ENCODE data around the gene RBM10. TPM values are rescaled to one million over a fixed set of nuclear protein-coding genes. Genes with fewer than 3 reads are reported as not detected.
A peak's percentile ranks its signal among the peaks of the same experiment; 100 is the strongest.

The RBM10 gene
- total RNA-seq, 1 donor from 2014 or later = 64.6 TPM

GRCh38 chrX:47162927-47163583 lies 18.0 kb downstream of the RBM10 start:
- no peak overlapping the region for H3K4me3 Mint-ChIP-seq
- no peaks in the 10 kb centered on the region for H3K9me3 Mint-ChIP-seq
- H3K27me3 Mint-ChIP-seq = no peaks in the 10 kb centered on the region
- intact Hi-C loops (cut with micrococcal nuclease) = no loop called here
- no peak overlapping the region for H3K27ac Mint-ChIP-seq
- H3K36me3 Mint-ChIP-seq (ENCODE audit: low read depth) = peaks cover 18% of the 10 kb centered on the region
- no peak for DNase-seq
- peaks cover 2% of the 10 kb centered on the region for H3K4me1 Mint-ChIP-seq

GRCh38 chrX:47164420-47164819 lies 19.4 kb downstream of the RBM10 start:
- H3K4me3 Mint-ChIP-seq = no peak overlapping the region
- H3K4me1 Mint-ChIP-seq = peaks cover 2% of the 10 kb centered on the region
- no peaks in the 10 kb centered on the region for H3K9me3 Mint-ChIP-seq
- intact Hi-C loops (cut with micrococcal nuclease) = no loop called here
- no peak for DNase-seq
- H3K27me3 Mint-ChIP-seq = no peaks in the 10 kb centered on the region
- no peak overlapping the region for H3K27ac Mint-ChIP-seq
- peaks cover 23% of the 10 kb centered on the region for H3K36me3 Mint-ChIP-seq (ENCODE audit: low read depth)

DNA sequence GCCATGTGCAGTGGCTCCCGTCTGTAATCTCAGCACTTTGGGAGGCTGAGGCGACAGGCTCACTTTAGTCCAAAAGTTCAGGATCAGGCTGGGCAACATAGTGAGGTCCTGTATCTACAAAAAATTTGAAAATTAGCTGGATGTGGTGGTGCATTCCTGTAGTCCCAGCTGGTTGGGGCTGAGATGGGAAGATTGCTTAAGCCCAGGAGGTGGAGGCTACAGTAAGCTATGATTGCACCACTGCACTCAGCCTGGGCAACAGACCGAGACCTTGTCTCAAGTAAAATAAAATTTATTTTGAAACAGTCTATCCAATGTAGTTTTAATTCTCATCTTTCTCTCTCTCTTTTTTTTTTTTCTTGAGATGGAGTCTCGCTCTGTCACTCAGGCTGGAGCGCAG lies 21.1 kb downstream of the RBM10 start:
- Mint-ChIP-seq H3K27me3 (no peaks in the 10 kb centered on the region), H3K4me3 (no peak overlapping the region), H3K9me3 (no peaks in the 10 kb centered on the region), H3K36me3 (ENCODE audit: low read depth) (peaks cover 23% of the 10 kb centered on the region), H3K27ac (no peak overlapping the region), H3K4me1 (peaks cover 2% of the 10 kb centered on the region)
- intact Hi-C loops (cut with micrococcal nuclease) = no loop called here
- no peak for DNase-seq

GRCh38 chrX:47168495-47169073 lies 23.6 kb downstream of the RBM10 start:
- no peaks in the 10 kb centered on the region for H3K27me3 Mint-ChIP-seq
- H3K36me3 Mint-ChIP-seq (ENCODE audit: low read depth) = peaks cover 25% of the 10 kb centered on the region
- no peaks in the 10 kb centered on the region for H3K9me3 Mint-ChIP-seq
- intact Hi-C loops (cut with micrococcal nuclease) = no loop called here
- DNase-seq = no peak
- H3K4me3 Mint-ChIP-seq = no peak overlapping the region
- no peaks in the 10 kb centered on the region for H3K4me1 Mint-ChIP-seq
- H3K27ac Mint-ChIP-seq = peak overlapping the region; percentile 59

- peaks cover 23% of the 10 kb centered on the region for H3K36me3 Mint-ChIP-seq (ENCODE audit: low read depth)
- no peak overlapping the region for H3K27ac Mint-ChIP-seq
- intact Hi-C loops (cut with micrococcal nuclease) = no loop called here
- no peaks in the 10 kb centered on the region for H3K27me3 Mint-ChIP-seq
- DNase-seq = no peak
- H3K4me3 Mint-ChIP-seq = no peak overlapping the region
- no peaks in the 10 kb centered on the region for H3K4me1 Mint-ChIP-seq
- no peaks in the 10 kb centered on the region for H3K9me3 Mint-ChIP-seq
These were observed 24.3 kb downstream of the RBM10 start for GRCh38 chrX:47169273-47169672.

DNA sequence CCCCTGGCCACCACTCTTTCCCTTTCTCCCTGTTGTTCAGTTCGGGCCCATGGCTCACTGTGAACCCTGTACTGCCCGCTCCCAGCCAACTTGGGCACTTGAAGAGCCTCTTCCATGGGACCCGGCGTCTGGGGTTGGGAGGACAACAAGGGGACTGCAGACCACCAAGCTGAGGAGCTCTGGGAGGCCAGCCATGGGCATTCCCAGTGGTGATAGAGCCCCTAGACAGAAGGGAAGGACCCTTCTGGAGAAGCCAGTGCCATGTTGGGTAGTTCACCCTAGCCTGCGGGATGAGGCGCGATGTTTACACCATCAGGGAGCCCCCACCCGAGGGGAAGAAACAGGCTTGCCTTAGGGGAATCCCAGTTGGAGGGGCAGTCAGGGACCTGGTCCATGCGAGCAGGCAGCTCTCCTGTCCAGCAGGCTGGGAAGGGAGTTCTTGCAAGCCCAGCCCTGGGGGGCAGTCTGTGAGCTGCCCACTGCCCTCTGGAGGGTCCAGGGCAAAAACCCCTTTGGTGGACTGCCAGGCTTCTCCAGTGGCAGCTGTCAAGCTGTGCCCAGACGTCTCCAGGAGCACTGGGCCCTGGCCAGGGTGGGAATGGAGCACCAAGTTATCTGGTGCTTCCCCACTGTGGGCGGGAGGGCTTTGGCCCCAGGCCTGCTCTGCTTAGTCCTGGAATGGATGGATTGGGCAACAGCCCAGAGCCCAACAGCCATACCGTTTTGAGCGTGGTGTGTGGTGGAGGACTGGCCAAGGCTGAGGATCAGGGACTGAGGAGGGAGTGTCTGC lies 24.9 kb downstream of the RBM10 start:
- no peak overlapping the region for H3K27ac Mint-ChIP-seq
- no peaks in the 10 kb centered on the region for H3K4me1 Mint-ChIP-seq
- H3K36me3 Mint-ChIP-seq (ENCODE audit: low read depth) = peaks cover 19% of the 10 kb centered on the region
- no peak overlapping the region for H3K4me3 Mint-ChIP-seq
- intact Hi-C loops (cut with micrococcal nuclease) = no loop called here
- H3K27me3 Mint-ChIP-seq = no peaks in the 10 kb centered on the region
- no peaks in the 10 kb centered on the region for H3K9me3 Mint-ChIP-seq
- no peak for DNase-seq

- no peaks in the 10 kb centered on the region for H3K4me1 Mint-ChIP-seq
- no peak overlapping the region for H3K4me3 Mint-ChIP-seq
- no peaks in the 10 kb centered on the region for H3K9me3 Mint-ChIP-seq
- intact Hi-C loops (cut with micrococcal nuclease) = no loop called here
- DNase-seq = no peak
- H3K27me3 Mint-ChIP-seq = no peaks in the 10 kb centered on the region
- no peak overlapping the region for H3K27ac Mint-ChIP-seq
- peaks cover 21% of the 10 kb centered on the region for H3K36me3 Mint-ChIP-seq (ENCODE audit: low read depth)
These were observed 26.1 kb downstream of the RBM10 start for GRCh38 chrX:47170861-47171692.

DNA sequence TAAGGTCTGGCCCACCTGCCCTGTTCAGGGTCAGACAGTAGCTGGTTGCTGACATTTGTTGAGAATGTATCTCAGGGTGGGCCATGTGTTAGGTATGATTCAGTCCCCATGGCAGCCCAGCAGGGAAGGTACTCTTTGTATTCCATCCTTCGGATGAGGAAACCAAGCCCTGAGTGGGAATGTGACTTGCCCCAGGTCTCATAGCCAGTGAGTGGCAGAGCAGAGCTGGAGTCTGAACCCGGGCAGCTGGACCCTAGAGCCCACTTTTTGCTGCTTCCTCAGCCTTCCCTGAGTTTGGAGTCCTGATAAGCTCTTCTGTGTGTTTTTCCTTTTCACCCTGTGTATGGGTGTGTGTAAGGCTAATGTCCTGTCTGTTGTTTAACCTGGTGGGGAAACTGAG lies 27.0 kb downstream of the RBM10 start:
- H3K4me1 Mint-ChIP-seq = no peaks in the 10 kb centered on the region
- no peak overlapping the region for H3K27ac Mint-ChIP-seq
- no peaks in the 10 kb centered on the region for H3K9me3 Mint-ChIP-seq
- DNase-seq = no peak
- H3K36me3 Mint-ChIP-seq (ENCODE audit: low read depth) = peaks cover 28% of the 10 kb centered on the region
- no peak overlapping the region for H3K4me3 Mint-ChIP-seq
- no peaks in the 10 kb centered on the region for H3K27me3 Mint-ChIP-seq
- intact Hi-C loops (cut with micrococcal nuclease) = no loop called here

- Mint-ChIP-seq H3K4me3 (no peak overlapping the region), H3K36me3 (ENCODE audit: low read depth) (peaks cover 28% of the 10 kb centered on the region)
- intact Hi-C loops (cut with micrococcal nuclease) = no loop called here
These were observed 27.5 kb downstream of the RBM10 start for GRCh38 chrX:47172549-47172948.

GRCh38 chrX:47172971-47173792 lies 28.2 kb downstream of the RBM10 start:
- Mint-ChIP-seq H3K36me3 (ENCODE audit: low read depth) (peaks cover 32% of the 10 kb centered on the region), H3K27ac (no peak overlapping the region), H3K4me1 (no peaks in the 10 kb centered on the region), H3K9me3 (no peaks in the 10 kb centered on the region), H3K27me3 (no peaks in the 10 kb centered on the region), H3K4me3 (no peak overlapping the region)
- DNase-seq = no peak
- intact Hi-C loops (cut with micrococcal nuclease) = no loop called here

More at GRCh38 chrX:47172549-47172948, 27.5 kb downstream of the RBM10 start:
- no peak for DNase-seq
- H3K4me1 Mint-ChIP-seq = no peaks in the 10 kb centered on the region
- no peaks in the 10 kb centered on the region for H3K27me3 Mint-ChIP-seq
- H3K27ac Mint-ChIP-seq = no peak overlapping the region
- H3K9me3 Mint-ChIP-seq = no peaks in the 10 kb centered on the region

DNA sequence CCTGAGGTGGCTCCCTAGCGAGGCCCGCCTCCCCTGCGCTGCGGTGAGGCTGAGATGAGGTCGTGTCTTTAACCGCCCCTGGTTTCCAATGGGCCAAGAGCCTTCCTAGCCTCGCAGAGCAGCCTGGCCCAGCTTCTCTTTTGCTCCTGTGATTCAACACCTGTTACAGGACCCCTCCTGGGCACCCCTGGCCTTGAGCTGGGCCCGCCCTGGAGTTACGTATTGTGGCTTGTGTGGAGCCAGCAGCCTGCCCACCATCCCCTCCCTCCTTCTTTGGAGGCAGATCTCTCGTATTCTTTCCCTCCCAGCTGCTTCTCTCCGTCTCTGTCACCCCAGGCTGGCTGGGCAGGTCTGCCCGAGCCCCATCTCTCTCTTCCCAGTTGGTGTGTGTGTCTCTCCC lies 29.4 kb downstream of the RBM10 start:
- DNase-seq = no peak
- Mint-ChIP-seq H3K36me3 (ENCODE audit: low read depth) (peaks cover 32% of the 10 kb centered on the region), H3K4me1 (no peaks in the 10 kb centered on the region), H3K27ac (no peak overlapping the region), H3K4me3 (no peak overlapping the region), H3K9me3 (no peaks in the 10 kb centered on the region), H3K27me3 (no peaks in the 10 kb centered on the region)
- intact Hi-C loops (cut with micrococcal nuclease) = no loop called here

GRCh38 chrX:47174846-47175587 lies 30.0 kb downstream of the RBM10 start:
- intact Hi-C loops (cut with micrococcal nuclease) = no loop called here
- H3K4me3 Mint-ChIP-seq = no peak overlapping the region
- H3K36me3 Mint-ChIP-seq (ENCODE audit: low read depth) = peaks cover 34% of the 10 kb centered on the region
- H3K27me3 Mint-ChIP-seq = no peaks in the 10 kb centered on the region
- DNase-seq = no peak
- H3K4me1 Mint-ChIP-seq = no peaks in the 10 kb centered on the region
- H3K9me3 Mint-ChIP-seq = no peaks in the 10 kb centered on the region
- H3K27ac Mint-ChIP-seq = no peak overlapping the region

GRCh38 chrX:47175588-47175980 lies 30.6 kb downstream of the RBM10 start:
- Mint-ChIP-seq H3K4me1 (no peaks in the 10 kb centered on the region), H3K4me3 (no peak overlapping the region)

More at GRCh38 chrX:47175588-47175980, 30.6 kb downstream of the RBM10 start:
- H3K27ac Mint-ChIP-seq = peak overlapping the region; percentile 20
- no peaks in the 10 kb centered on the region for H3K27me3 Mint-ChIP-seq
- DNase-seq = no peak
- H3K9me3 Mint-ChIP-seq = no peaks in the 10 kb centered on the region
- peaks cover 38% of the 10 kb centered on the region for H3K36me3 Mint-ChIP-seq (ENCODE audit: low read depth)
- intact Hi-C loops (cut with micrococcal nuclease) = no loop called here

All from activated CD4-positive, alpha-beta T cell treated with anti-CD3 and anti-CD28 coated beads, Interleukin-2, amount 10 ng/mL, durations not matched to agents 24 days and 14 days (primary cell).